ENCODE data around the gene ABCG1. TPM values are rescaled to one million over a fixed set of nuclear protein-coding genes. Genes with fewer than 3 reads are reported as not detected.

The ABCG1 gene
- total and polyA plus RNA-seq, 2 of the 4 experiments (the other 2 are of a cell fraction): 0.19 to 0.36 TPM

GRCh38 chr21:42220138-42220701, 1.3 kb downstream of the ABCG1 start:
- H3K36me3 ChIP-seq (ENCODE audit: control insufficient read depth, insufficient read depth, low read length): no peaks in the 10 kb centered on the region
- peak overlapping the region; percentile 41; the same call in 1 of the 2 replicates for H3K4ac ChIP-seq (ENCODE audit: low read depth, low read length)
- peaks cover 10% of the 10 kb centered on the region; the same call in 1 of the 2 replicates for H3K27me3 ChIP-seq (ENCODE audit: control insufficient read depth, insufficient read depth, low read length)
- dilution Hi-C loops (cut with HindIII; ENCODE audit: low sequenced_read_pairs, unreplicated experiment) (no loop called here), intact Hi-C loops (cut with micrococcal nuclease) (no loop called here), in situ Hi-C loops (cut with MboI; ENCODE audit: low sequenced_read_pairs) (no loop called here)
- H2AFZ ChIP-seq (replicated peaks; ENCODE audit: low read length, poor library complexity): peak overlapping the region; percentile 86
- peak overlapping the region; percentile 68; the same call in 1 of the 2 replicates for H2BK120ac ChIP-seq (ENCODE audit: low read depth, low read length)
- H2BK5ac ChIP-seq (ENCODE audit: low read depth, low read length, poor library complexity, severe bottlenecking): no peak overlapping the region
- peak overlapping the region; percentile 56; the same call in 1 of the 2 replicates for H2AK5ac ChIP-seq (ENCODE audit: low read depth, low read length)
- peaks cover 3% of the 10 kb centered on the region; the same call in 1 of the 2 replicates for H3K9me3 ChIP-seq (ENCODE audit: control insufficient read depth, insufficient read depth, low read length)
- peak overlapping the region; percentile 54; the same call in 1 of the 2 replicates for H4K91ac ChIP-seq (ENCODE audit: insufficient read depth, low read depth, low read length)
- H2BK15ac ChIP-seq (ENCODE audit: low read depth, low read length): peak overlapping the region; percentile 66; the same call in 1 of the 3 replicates
- peaks cover 0 to 4% of the 10 kb centered on the region in 2 experiments; a peak in 2 of 4 replicates for H3K79me1 ChIP-seq (ENCODE audit: low read depth in 1 of 2, low read length in 2 of 2)
- TF ChIP-seq MXI1 (IDR thresholded peaks at IDR 0.05; ENCODE audit: borderline replicate concordance, low read depth, low read length): no peak
- no peak for TF ChIP-seq CHD1 (IDR thresholded peaks at IDR 0.05; ENCODE audit: low read depth, low read length)
- no peak for TF ChIP-seq CTCF (conservative IDR thresholded peaks at IDR 0.05; ENCODE audit: low read depth, low read length)
- no peak for TF ChIP-seq RFX5 (IDR thresholded peaks at IDR 0.05; ENCODE audit: low read depth, low read length)
- TF ChIP-seq MAFK (IDR thresholded peaks at IDR 0.05; ENCODE audit: low read depth, low read length): no peak
- no peak for TF ChIP-seq BHLHE40 (IDR thresholded peaks at IDR 0.05; ENCODE audit: low read depth, low read length)
- TF ChIP-seq NFE2L2 (IDR thresholded peaks at IDR 0.05; ENCODE audit: low read depth, low read length): no peak
- no peak for TF ChIP-seq RAD21 (IDR thresholded peaks at IDR 0.05; ENCODE audit: low read length)
- H4K5ac ChIP-seq (ENCODE audit: low read depth, low read length): peak overlapping the region; percentile 2; the same call in 1 of the 2 replicates
- peak overlapping the region; percentile 92 for H3K4me2 ChIP-seq (ENCODE audit: low read depth, low read length)
- H3K27ac ChIP-seq (ENCODE audit: insufficient read depth, low read length): peak overlapping the region; percentile 45; the same call in 1 of the 2 replicates
- peaks cover 11% of the 10 kb centered on the region for H3K4me1 ChIP-seq (ENCODE audit: control insufficient read depth, insufficient read depth, low read length)
- peak overlapping the region; percentile 43 for H3K4me3 ChIP-seq (ENCODE audit: insufficient read depth, low read depth, low read length)
- no peaks in the 10 kb centered on the region for H4K20me1 ChIP-seq (ENCODE audit: insufficient read depth, low read length)
- 5% methylated on average over 4 of the region's 26 CpGs; no CpG with 5 or more reads in 1 of the 2 experiments for WGBS, 2 experiments (ENCODE audit: extremely low coverage in 2 of 2, insufficient read length in 1 of 2)
- H3K14ac ChIP-seq (replicated peaks; ENCODE audit: low read depth, low read length): peak overlapping the region; percentile 72
- ATAC-seq (ENCODE audit: low read depth): peak; percentile 39
- peaks cover 11% of the 10 kb centered on the region; the same call in 1 of the 2 replicates for H3K9me1 ChIP-seq (ENCODE audit: insufficient read depth, low read length)
- H3K18ac ChIP-seq (ENCODE audit: low read depth, low read length): peak overlapping the region; percentile 2; the same call in 1 of the 2 replicates
- POLR2A ChIA-PET (ENCODE audit: unreplicated experiment): no interaction called here
- peak overlapping the region; percentile 47 for H3K9ac ChIP-seq (ENCODE audit: low read depth, low read length)
- CTCF ChIA-PET: no interaction called here
- peak; percentile 82 for DNase-seq
- BruUV-seq (replicated peaks): no TSS peak
- H2BK20ac ChIP-seq (ENCODE audit: low read depth, low read length): peak overlapping the region; percentile 59; the same call in 1 of the 2 replicates
- H2AK9ac ChIP-seq (replicated peaks; ENCODE audit: low read depth, low read length, poor library complexity): peak overlapping the region; percentile 68
- no peak overlapping the region for H3K56ac ChIP-seq (ENCODE audit: extremely low read depth, insufficient read depth, low read length)
- peak overlapping the region in 1 of 2 experiments; percentile 79; a peak in 1 of 4 replicates for H4K8ac ChIP-seq (ENCODE audit: low read depth in 2 of 2, low read length in 2 of 2)
- H3K23ac ChIP-seq (ENCODE audit: low read depth, low read length): peak overlapping the region; percentile 71
